Neural cell (in vitro differentiated cells): ENCODE data around the gene CCNDBP1.

Source experiments
- CTCF ChIP-seq: fragments of 450-650 bp; IDR thresholded peaks from 2 replicates; pipeline ENCODE4 v1.5.1; 2014; ENCODE audit warnings: antibody characterized with exemption, mild to moderate bottlenecking, moderate library complexity; ENCODE audit not compliant: poor library complexity, severe bottlenecking
- EP300 ChIP-seq: fragments of 450-650 bp; conservative IDR thresholded peaks from 2 replicates; pipeline ENCODE4 v1.6.1; 2014; ENCODE audit warnings: antibody characterized with exemption, mild to moderate bottlenecking, moderate library complexity; ENCODE audit not compliant: poor library complexity, severe bottlenecking
- EZH2 ChIP-seq: fragments of 200-600, 300-800 bp; shearing (Covaris generic), sonication (generic); IDR thresholded peaks from 2 replicates; pipeline ENCODE4 v1.6.1; 2014; ENCODE audit warnings: antibody characterized with exemption, low read length, borderline replicate concordance, mild to moderate bottlenecking; ENCODE audit not compliant: insufficient read depth, poor library complexity, severe bottlenecking

- TF ChIP-seq EZH2 (no peak), CTCF (no peak), EP300 (no peak)
Observed at GRCh38 chr15:43206054-43206453, 20.9 kb downstream of the CCNDBP1 start.
